ENCODE data around the gene MYO9A. TPM values are rescaled to one million over a fixed set of nuclear protein-coding genes. Genes with fewer than 3 reads are reported as not detected.

MYO9A gene
- total RNA-seq, 2 donors from 2014 or later, result 34.9 to 36.4 TPM

DNA sequence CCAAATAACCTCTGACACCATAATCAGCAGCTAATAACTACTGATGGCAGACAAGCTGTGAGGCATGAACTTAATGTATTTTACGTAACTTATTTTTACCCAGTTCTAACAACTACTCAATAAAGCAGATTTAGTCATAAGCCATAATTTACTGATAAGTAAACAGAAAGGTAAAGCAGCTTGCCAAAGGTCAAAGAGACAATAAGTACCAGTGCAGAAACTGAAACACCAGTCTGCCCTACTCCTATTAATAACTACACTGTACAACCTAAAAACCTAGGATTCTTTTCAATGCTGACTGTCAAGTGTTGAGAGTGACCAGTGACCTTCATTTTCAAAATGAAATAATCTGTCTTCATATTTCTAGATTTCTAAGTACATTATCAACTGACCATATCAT lies 155.4 kb downstream of the MYO9A start:
- H3K4me1 ChIP-seq (ENCODE audit: control insufficient read depth, insufficient read depth, low read length), result no peaks in the 10 kb centered on the region
- 95% methylated on average over 1 of the region's 1 CpG; no CpG with 5 or more reads in 1 of the 2 experiments for WGBS, 2 experiments (ENCODE audit: insufficient coverage in 1 of 2, insufficient read length in 1 of 2)
- TF ChIP-seq, protein P1, sequence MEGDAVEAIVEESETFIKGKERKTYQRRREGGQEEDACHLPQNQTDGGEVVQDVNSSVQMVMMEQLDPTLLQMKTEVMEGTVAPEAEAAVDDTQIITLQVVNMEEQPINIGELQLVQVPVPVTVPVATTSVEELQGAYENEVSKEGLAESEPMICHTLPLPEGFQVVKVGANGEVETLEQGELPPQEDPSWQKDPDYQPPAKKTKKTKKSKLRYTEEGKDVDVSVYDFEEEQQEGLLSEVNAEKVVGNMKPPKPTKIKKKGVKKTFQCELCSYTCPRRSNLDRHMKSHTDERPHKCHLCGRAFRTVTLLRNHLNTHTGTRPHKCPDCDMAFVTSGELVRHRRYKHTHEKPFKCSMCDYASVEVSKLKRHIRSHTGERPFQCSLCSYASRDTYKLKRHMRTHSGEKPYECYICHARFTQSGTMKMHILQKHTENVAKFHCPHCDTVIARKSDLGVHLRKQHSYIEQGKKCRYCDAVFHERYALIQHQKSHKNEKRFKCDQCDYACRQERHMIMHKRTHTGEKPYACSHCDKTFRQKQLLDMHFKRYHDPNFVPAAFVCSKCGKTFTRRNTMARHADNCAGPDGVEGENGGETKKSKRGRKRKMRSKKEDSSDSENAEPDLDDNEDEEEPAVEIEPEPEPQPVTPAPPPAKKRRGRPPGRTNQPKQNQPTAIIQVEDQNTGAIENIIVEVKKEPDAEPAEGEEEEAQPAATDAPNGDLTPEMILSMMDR (conservative IDR thresholded peaks at IDR 0.05), result no peak
- H3K4me3 ChIP-seq (ENCODE audit: low read length), result no peak overlapping the region
- Mint-ChIP-seq H3K9me3 (no peaks in the 10 kb centered on the region), H3K27me3 (ENCODE audit: insufficient read depth) (no peaks in the 10 kb centered on the region), H3K27ac (no peak overlapping the region), H3K4me1 (no peaks in the 10 kb centered on the region), H3K4me3 (no peak overlapping the region), H3K36me3 (ENCODE audit: low read depth) (peaks cover 1% of the 10 kb centered on the region)
- no peak for DNase-seq
- no peak overlapping the region for H3K27ac ChIP-seq (ENCODE audit: low read depth, low read length)
- no peaks in the 10 kb centered on the region for H3K9me3 ChIP-seq (ENCODE audit: control insufficient read depth, low read length)
- no peak overlapping the region for H3K9ac ChIP-seq (ENCODE audit: extremely low read depth, low read length, poor library complexity, severe bottlenecking)
- H3K36me3 ChIP-seq (ENCODE audit: control insufficient read depth, insufficient read depth, low read length), result peaks cover 11% of the 10 kb centered on the region
- H3K27me3 ChIP-seq (ENCODE audit: control insufficient read depth, insufficient read depth, low read length, poor library complexity, severe bottlenecking), result no peaks in the 10 kb centered on the region

DNA sequence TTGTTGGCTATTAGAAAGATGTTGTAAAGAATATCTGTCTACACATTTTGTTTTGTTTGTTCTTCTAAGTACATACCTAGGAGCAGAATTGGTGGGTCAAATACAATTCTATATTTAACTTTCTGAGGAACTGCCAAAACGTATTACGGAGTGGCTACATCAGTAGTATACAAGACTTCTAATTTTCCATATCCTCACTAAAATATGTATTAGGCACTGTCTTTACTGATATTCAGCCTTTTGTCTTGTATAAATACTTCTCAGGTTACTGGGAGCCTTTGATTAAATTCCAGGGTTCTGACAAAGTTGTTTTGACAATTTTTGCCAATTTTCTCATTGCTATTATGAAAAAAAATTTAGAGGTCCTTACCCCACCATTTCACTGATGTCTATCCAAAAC lies 160.9 kb downstream of the MYO9A start:
- Mint-ChIP-seq H3K36me3 (ENCODE audit: low read depth) (peaks cover 3% of the 10 kb centered on the region), H3K27ac (no peak overlapping the region), H3K27me3 (ENCODE audit: insufficient read depth) (no peaks in the 10 kb centered on the region), H3K4me1 (peaks cover 7% of the 10 kb centered on the region), H3K4me3 (no peak overlapping the region), H3K9me3 (no peaks in the 10 kb centered on the region)
- DNase-seq, result no peak
- H3K4me1 ChIP-seq (ENCODE audit: control insufficient read depth, insufficient read depth, low read length), result no peaks in the 10 kb centered on the region
- no peaks in the 10 kb centered on the region for H3K27me3 ChIP-seq (ENCODE audit: control insufficient read depth, insufficient read depth, low read length, poor library complexity, severe bottlenecking)
- no peaks in the 10 kb centered on the region for H3K9me3 ChIP-seq (ENCODE audit: control insufficient read depth, low read length)
- TF ChIP-seq, protein P1 (conservative IDR thresholded peaks at IDR 0.05), result no peak
- no peak overlapping the region for H3K27ac ChIP-seq (ENCODE audit: low read depth, low read length)
- peaks cover 4% of the 10 kb centered on the region for H3K36me3 ChIP-seq (ENCODE audit: control insufficient read depth, insufficient read depth, low read length)
- 92% methylated on average over 2 of the region's 2 CpGs; no CpG with 5 or more reads in 1 of the 2 experiments for WGBS, 2 experiments (ENCODE audit: insufficient coverage in 1 of 2, insufficient read length in 1 of 2)
- H3K9ac ChIP-seq (ENCODE audit: extremely low read depth, low read length, poor library complexity, severe bottlenecking), result no peak overlapping the region
- H3K4me3 ChIP-seq (ENCODE audit: low read length), result no peak overlapping the region

DNA sequence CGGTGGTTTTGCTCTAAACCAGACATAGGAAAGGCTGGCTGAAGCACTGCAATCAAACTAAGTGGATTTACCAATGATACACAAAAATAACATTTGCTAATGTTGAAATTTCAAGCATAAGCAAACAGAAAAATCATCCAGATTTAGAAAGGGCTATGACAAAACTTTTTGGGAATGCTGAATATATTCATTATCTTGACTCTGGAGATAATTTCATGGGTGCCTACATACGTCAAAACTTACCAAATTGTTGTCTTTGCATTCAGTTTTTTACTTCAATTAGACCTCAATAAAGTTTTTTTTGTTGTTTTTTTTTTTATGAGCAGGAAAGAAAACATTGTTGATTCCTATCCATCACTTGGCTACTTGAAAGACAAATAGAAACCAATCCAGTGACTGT lies 166.8 kb downstream of the MYO9A start:
- peaks cover 3% of the 10 kb centered on the region for H3K36me3 Mint-ChIP-seq (ENCODE audit: low read depth)
- Histone ChIP-seq H3K9ac (ENCODE audit: extremely low read depth, low read length, poor library complexity, severe bottlenecking) (no peak overlapping the region), H3K9me3 (ENCODE audit: control insufficient read depth, low read length) (no peaks in the 10 kb centered on the region), H3K27ac (ENCODE audit: low read depth, low read length) (no peak overlapping the region), H3K36me3 (ENCODE audit: control insufficient read depth, insufficient read depth, low read length) (peaks cover 8% of the 10 kb centered on the region), H3K27me3 (ENCODE audit: control insufficient read depth, insufficient read depth, low read length, poor library complexity, severe bottlenecking) (no peaks in the 10 kb centered on the region), H3K4me1 (ENCODE audit: control insufficient read depth, insufficient read depth, low read length) (no peaks in the 10 kb centered on the region), H3K4me3 (ENCODE audit: low read length) (no peak overlapping the region)
- WGBS, 2 experiments (ENCODE audit: insufficient coverage in 1 of 2, insufficient read length in 1 of 2), result 93 to 100% methylated on average over 1 to 2 of the region's 2 CpGs
- no peak for DNase-seq
- TF ChIP-seq, protein P1 (conservative IDR thresholded peaks at IDR 0.05), result no peak
- no peaks in the 10 kb centered on the region for H3K27me3 Mint-ChIP-seq (ENCODE audit: insufficient read depth)
- no peak overlapping the region for H3K27ac Mint-ChIP-seq
- H3K9me3 Mint-ChIP-seq, result no peaks in the 10 kb centered on the region
- no peak overlapping the region for H3K4me3 Mint-ChIP-seq
- H3K4me1 Mint-ChIP-seq, result peaks cover 17% of the 10 kb centered on the region

All from endodermal cell (in vitro differentiated cells).